HT1080 (cell line): ENCODE results near the gene IKBKE. TPM values are rescaled to one million over a fixed set of nuclear protein-coding genes. Genes with fewer than 3 reads are reported as not detected.

Experiments used
- DNase-seq: peaks from one replicate; pipeline ENCODE4 v3.0.0-alpha.2; 2015; ENCODE audit warnings: low read depth
- total RNA-seq: library from RNA; depleted of rRNA; stranded (reverse); fragments of >200 nt; shearing (Covaris generic); gene quantifications from 2 replicates; pipeline ENCODE4 v1.2.3, GENCODE V29; 2014

IKBKE gene
- total RNA-seq, 1 experiment from 2014 or later, result 14.3 TPM

- DNase-seq, result no peak
Observed at GRCh38 chr1:206453111-206453510, 17.2 kb upstream of the IKBKE start.

- DNase-seq, result no peak
Observed at GRCh38 chr1:206455289-206455665, 15.0 kb upstream of the IKBKE start.

DNA sequence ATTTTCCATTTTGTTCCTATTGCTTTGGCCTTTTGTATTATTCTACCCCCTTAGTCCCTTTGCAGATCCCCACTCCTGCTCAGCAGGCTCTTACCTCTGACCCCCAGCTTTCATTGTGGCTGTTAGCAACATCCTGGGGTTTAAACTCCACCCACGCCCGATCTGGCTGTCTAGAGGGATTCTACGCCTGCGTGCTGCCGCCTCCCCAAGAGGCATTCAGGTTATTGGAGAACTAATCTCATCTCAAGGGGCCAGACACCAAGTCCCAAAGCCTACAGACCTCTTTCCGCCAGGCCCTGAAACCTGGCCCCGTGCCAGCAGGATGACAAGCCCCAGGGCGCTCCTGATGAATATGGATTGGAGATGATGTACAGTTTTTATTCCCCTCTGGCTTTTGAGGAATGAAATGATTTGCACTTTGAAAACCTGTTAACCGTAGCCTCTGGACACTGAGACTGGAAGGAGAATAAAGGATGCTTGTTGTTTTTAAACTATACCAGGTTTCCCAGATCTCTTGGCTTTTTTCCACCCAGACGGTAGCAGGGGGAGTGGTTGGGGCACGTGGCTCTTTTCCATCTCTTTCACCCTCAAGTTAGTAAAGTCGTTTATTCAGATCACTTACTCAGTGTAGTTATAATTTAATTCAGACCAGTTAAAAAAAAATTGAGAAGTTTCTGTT, 14.5 kb upstream of the IKBKE start:
- DNase-seq, result no peak

GRCh38 chr1:206456577-206457370, 13.5 kb upstream of the IKBKE start:
- peak; percentile 19 for DNase-seq

- peak; percentile 26 for DNase-seq
Observed at GRCh38 chr1:206457408-206458120, 12.7 kb upstream of the IKBKE start.

DNA sequence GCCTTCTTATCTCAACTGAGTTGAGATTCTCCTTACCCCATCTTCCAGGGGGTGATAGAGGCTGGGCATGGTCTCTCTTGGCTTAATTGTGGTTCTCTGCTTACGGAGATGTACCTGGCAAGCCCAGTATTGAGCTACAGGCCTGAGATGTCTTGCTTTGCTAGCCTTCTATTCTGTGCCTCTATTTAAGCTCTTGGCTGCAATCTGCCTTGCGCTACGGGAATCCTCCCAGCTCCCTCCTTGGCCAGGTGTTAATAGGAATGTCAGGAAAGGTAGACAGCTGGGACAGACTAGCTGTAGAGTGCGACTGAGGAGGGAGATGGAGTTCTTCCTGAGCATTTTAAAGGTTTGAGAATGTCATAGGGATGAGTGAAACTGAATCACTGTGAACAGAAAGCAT, 10.6 kb upstream of the IKBKE start:
- DNase-seq, result no peak

DNA sequence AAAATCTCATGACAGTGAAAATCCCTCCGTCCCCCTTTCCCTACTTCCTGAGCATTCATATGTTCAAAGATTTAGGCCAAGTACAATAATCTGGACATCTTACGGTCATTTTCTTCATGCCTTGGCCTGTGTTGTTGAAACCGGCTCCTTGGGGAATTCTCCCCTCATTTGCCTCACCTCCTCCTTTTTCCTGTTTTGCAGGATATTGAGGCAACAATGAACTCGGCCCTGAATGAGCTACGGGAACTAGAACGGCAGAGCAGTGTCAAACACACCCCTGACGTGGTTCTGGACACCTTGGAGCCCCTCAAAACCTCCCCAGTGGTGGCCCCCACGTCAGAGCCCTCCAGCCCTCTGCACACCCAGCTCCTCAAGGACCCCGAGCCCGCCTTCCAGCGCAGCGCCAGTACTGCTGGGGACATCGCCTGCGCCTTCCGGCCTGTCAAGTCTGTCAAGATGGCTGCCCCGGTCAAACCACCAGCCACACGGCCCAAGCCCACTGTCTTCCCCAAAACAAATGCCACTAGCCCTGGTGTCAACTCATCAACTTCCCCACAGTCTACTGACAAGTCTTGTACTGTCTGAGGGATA, 9.3 kb upstream of the IKBKE start:
- DNase-seq, result no peak

- peak; percentile 59 for DNase-seq
Observed at GRCh38 chr1:206461602-206462455, 8.4 kb upstream of the IKBKE start.

- DNase-seq, result no peak
Observed at GRCh38 chr1:206463137-206463536, 7.1 kb upstream of the IKBKE start.

DNA sequence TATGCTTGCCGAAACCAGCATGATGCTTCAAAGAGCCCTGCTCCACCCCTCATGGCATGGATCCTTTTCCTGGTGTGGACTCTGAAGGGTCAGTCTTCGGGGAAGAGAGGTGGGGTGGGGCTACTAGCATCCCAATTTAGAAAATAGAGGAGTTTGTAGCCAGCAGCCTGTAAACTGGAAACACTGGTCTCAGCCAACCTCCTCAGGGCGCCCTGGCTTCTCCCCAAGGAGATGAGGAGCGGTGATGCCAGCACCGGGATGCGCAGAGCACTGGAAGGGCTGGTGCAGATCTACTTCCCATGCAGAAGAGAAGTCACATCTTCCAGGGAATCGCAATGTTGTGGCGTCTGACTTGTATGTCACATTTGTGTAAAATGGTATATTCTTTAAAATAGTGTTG, 6.4 kb upstream of the IKBKE start:
- no peak for DNase-seq

- peak; percentile 87 for DNase-seq
Observed at GRCh38 chr1:206464456-206464964, 5.8 kb upstream of the IKBKE start.

DNA sequence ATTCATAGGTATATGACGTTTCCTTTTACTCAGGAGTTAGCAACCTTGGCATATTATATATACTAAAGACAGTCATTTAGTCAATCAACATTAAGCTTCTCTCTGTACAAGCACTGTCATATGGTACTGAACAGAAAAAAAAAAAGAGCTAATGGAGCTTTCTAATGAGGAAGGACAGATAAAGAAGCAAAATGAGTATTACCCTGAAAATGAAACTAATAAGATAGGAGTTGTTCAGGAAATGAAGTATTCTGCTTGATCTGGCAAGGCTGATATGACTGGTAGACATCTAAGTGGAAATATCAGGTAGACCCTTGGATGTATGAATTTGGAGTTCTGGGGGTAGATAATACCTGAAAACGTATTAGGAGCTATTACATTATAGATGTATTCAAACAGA, 4.3 kb upstream of the IKBKE start:
- no peak for DNase-seq

DNA sequence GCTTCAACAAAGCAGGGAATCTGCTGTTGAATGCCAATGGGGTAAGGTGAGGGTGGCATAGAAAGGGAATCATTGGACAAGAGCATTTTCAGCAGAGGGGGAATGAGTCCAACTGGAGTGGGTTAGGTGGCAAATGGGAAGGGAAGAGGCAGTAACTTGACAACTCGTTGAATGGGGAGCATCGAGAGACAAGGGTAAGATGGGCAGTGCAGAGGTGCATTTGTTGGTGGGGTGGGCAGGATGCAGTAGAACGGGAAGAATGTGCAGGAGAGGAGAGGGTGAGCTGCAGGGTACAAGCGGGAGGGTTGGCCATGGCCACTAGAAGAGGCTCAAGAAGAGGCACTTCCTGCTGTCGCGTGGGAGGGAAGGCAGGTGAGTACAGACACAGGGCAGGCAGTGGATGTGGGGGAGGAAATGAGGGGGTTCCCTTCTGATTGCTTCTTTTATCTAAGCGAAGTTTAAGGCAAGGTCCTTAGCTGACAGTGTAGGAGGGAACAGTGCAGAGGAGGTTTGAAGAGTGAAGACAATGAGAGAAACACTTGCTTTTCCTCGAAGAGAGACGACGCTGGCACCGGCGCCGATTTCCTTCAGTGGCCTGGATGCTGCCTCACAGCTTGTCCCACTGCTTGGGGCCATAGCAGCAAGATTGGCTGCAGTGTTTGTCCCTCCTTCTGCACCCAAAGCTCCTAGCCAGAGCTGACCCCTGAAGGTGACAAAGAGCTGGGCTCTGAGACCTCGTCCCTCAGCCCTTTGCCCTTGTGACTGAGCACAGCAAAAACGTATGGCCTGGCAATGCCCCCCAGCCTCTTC, 3.2 kb upstream of the IKBKE start:
- no peak for DNase-seq

GRCh38 chr1:206467915-206468314, 2.4 kb upstream of the IKBKE start:
- no peak for DNase-seq

DNA sequence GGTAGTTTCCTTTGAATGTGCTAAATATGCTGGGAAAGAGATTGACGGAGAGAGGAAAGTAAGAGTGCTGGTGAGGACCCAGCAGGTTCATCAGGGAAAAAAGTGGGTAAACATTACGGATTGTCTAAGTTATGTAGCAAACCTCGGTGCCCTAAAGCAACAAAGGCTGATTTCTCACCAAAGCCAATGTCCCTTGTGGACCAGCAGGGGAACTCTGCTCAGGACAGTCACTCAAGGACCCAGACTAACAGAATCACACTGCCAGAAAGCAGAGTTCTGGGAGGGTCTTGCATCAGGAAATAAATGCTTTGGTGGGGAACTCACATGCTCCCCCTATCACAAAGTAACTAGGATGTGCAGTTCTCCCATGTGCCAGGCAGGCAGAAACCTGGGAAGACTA, 1.7 kb upstream of the IKBKE start:
- no peak for DNase-seq

DNA sequence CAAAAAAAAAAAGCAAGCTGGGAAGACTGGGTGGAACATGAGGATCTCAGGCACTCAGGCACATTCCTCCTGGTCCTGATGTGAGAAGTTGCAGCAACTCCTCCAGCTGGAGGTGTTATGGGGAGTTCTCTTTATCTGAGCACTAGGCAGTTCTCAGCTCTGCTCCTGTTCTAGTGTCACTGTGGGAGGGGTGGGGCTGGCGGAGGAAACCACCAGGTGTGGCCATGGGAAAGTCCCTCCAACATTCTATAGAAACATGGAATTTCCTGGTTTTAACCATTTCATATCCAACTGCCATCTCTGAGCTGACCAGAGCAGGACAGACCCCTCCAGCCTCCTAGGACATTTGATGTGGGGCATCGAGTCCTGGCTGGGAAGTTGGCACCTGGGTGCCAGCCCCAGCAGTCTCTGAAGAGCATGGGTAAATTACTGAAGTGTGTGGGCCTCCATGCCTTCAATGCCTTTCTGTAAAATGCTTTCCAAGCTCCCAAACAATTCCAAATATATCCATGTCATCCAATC, 804 bp upstream of the IKBKE start:
- no peak for DNase-seq

DNA sequence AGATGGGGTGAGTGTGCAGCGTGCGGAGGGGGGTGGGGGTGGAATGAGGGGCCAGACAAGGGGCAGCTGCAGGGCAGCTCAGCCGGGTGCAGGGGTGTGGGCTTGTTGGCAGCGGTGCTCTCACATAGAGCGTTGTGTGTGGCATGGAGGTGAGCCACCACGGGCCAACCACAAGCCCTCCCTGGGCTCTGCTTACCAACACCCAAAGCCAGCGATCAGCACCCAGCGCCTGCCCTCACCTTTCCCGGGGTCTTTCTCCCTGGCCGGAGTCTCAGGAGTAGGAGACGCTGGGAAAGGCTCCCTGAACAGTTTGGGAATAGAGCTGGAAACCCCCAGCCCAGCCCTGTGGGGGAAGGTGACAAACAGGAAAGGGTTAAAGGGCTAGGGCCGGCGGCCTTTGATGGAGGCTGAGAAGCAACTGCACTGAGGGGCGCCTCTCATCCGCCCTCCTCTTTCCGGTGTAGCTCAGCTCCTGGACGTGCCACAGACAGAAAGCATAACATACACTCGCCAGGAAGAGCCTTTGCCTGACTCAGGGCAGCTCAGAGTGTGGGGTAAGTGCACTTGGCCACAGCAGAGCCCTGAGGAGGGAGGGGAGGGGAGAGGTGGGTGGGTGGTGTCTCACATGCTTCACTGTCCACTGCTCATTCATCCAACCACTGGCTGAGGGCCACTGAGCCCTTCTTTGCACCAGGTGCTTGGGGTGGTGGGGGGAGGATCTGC, 577 bp downstream of the IKBKE start:
- DNase-seq, result peak; percentile 88

DNA sequence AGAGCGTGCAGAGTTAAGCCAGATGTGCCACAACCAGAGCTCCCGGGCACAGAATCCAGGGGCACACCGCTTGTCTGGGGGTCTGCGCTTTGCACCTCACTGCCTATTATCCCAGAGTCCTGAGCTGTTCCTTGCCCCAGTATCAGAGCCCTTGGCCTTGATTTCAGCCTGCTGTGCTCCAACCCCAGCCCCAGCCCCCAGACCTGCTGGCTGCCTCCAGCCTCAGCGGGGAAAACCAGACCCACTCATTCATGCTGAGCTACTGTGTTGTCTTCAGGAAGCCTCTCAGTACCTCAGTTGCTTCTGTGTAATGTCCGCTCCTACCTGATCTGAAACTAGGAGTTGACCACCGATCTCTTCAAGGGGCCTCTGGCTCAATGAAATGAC, 1.1 kb downstream of the IKBKE start:
- no peak for DNase-seq

DNA sequence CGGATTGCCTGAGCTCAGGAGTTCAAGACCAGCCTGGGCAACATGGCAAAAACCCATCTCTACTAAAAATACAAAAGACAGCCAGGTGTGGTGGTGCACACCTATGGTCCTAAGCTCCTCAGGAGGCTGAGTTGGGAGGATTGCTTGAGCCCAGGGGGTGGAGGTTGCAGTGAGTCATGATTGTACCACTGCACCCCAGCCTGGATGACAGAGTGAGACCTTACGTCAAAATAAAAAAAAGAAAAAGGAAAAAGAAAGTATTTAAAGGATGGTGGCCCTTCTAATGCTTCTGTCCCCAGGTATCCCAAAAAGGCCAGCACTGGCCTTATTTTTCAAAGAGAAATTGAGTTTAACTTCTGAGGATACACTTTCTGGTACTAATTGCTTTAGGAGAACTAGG, 1.7 kb downstream of the IKBKE start:
- no peak for DNase-seq
